ENCODE measurements around the gene ADGRL1. TPM values are rescaled to one million over a fixed set of nuclear protein-coding genes. Genes with fewer than 3 reads are reported as not detected.

ADGRL1 gene
- total RNA-seq, 1 experiment from 2014 or later, result 117 TPM

GRCh38 chr19:14105680-14106079, 100.3 kb downstream of the ADGRL1 start:
- H2BK5ac ChIP-seq (ENCODE audit: insufficient read length, low read length), result no peak overlapping the region
- H4K20me1 ChIP-seq (ENCODE audit: control insufficient read depth, insufficient read depth, insufficient read length), result no peaks in the 10 kb centered on the region
- TF ChIP-seq, protein P1, sequence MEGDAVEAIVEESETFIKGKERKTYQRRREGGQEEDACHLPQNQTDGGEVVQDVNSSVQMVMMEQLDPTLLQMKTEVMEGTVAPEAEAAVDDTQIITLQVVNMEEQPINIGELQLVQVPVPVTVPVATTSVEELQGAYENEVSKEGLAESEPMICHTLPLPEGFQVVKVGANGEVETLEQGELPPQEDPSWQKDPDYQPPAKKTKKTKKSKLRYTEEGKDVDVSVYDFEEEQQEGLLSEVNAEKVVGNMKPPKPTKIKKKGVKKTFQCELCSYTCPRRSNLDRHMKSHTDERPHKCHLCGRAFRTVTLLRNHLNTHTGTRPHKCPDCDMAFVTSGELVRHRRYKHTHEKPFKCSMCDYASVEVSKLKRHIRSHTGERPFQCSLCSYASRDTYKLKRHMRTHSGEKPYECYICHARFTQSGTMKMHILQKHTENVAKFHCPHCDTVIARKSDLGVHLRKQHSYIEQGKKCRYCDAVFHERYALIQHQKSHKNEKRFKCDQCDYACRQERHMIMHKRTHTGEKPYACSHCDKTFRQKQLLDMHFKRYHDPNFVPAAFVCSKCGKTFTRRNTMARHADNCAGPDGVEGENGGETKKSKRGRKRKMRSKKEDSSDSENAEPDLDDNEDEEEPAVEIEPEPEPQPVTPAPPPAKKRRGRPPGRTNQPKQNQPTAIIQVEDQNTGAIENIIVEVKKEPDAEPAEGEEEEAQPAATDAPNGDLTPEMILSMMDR (conservative IDR thresholded peaks at IDR 0.05), result no peak
- H3K79me1 ChIP-seq (ENCODE audit: insufficient read depth, low read depth, low read length, poor library complexity, severe bottlenecking), result no peaks in the 10 kb centered on the region
- H2BK120ac ChIP-seq (ENCODE audit: low read depth, low read length, poor library complexity, severe bottlenecking), result no peak overlapping the region
- no peak overlapping the region for H2BK15ac ChIP-seq (ENCODE audit: low read depth, low read length)
- WGBS (ENCODE audit: extremely low coverage, insufficient read length, low lambda C conversion rate), result no CpG with 5 or more reads among the region's 8 CpGs
- no peak overlapping the region for H3K4me2 ChIP-seq (ENCODE audit: insufficient read depth, insufficient read length, low read length)
- H3K27me3 ChIP-seq (ENCODE audit: insufficient read depth, low read length), result no peaks in the 10 kb centered on the region
- H4K8ac ChIP-seq (replicated peaks; ENCODE audit: insufficient read length, low read depth, low read length), result no peak overlapping the region
- H3K23ac ChIP-seq (ENCODE audit: insufficient read length, low read depth, low read length), result no peak overlapping the region
- H2BK12ac ChIP-seq (ENCODE audit: insufficient read length, low read depth, low read length), result no peak overlapping the region
- H4K5ac ChIP-seq (ENCODE audit: insufficient read length, low read depth, low read length), result no peak overlapping the region
- Mint-ChIP-seq H3K27ac (no peak overlapping the region), H3K27me3 (ENCODE audit: low read depth) (no peaks in the 10 kb centered on the region), H3K36me3 (ENCODE audit: insufficient read depth in 1 of 3, low read depth in 3 of 3) (peaks cover 2 to 19% (median 6%) of the 10 kb centered on the region in 3 experiments; a peak in 4 of 7 replicates), H3K9me3 (no peaks in the 10 kb centered on the region), H3K4me3 (no peak overlapping the region; a peak in 1 of 5 replicates), H3K4me1 (no peaks in the 10 kb centered on the region)
- H3T11ph ChIP-seq (ENCODE audit: low read length), result no peak overlapping the region
- no peaks in the 10 kb centered on the region for H3K23me2 ChIP-seq (ENCODE audit: insufficient read length, low read depth, low read length, poor library complexity, severe bottlenecking)
- H2AK5ac ChIP-seq (ENCODE audit: insufficient read length, low read length), result no peak overlapping the region
- H3K56ac ChIP-seq (ENCODE audit: insufficient read length, low read depth, low read length), result no peak overlapping the region
- no peaks in the 10 kb centered on the region for H3K79me2 ChIP-seq (ENCODE audit: insufficient read depth, low read length)
- no peak for DNase-seq
- H2BK20ac ChIP-seq (ENCODE audit: low read depth, low read length, poor library complexity, severe bottlenecking), result no peak overlapping the region
- H3K14ac ChIP-seq (ENCODE audit: insufficient read depth, low read length), result no peak overlapping the region
- H3K4me1 ChIP-seq (ENCODE audit: insufficient read depth, low read length), result no peaks in the 10 kb centered on the region
- no peak overlapping the region for H3K27ac ChIP-seq (ENCODE audit: insufficient read length, low read depth, low read length)
- no peaks in the 10 kb centered on the region for H3K9me3 ChIP-seq (ENCODE audit: control insufficient read depth, low read depth, low read length)
- H3K9ac ChIP-seq (ENCODE audit: extremely low read depth, insufficient read length, low read length), result no peak overlapping the region
- H4K91ac ChIP-seq (ENCODE audit: insufficient read length, low read depth, low read length), result no peak overlapping the region
- no peak overlapping the region for H3K4ac ChIP-seq (ENCODE audit: low read depth, low read length)
- no peak overlapping the region for H3K18ac ChIP-seq (ENCODE audit: insufficient read length, low read depth, low read length)
- no peak overlapping the region for H2AFZ ChIP-seq (ENCODE audit: low read length)

Data from H9 (cell line).